ENCODE results near the gene RNF43.
"Not testable (repeated sequence)": the region's sequence is repeated elsewhere in the genome, so short reads cannot be mapped to it uniquely, and the experiment has no call there.

RNF43 gene

DNA sequence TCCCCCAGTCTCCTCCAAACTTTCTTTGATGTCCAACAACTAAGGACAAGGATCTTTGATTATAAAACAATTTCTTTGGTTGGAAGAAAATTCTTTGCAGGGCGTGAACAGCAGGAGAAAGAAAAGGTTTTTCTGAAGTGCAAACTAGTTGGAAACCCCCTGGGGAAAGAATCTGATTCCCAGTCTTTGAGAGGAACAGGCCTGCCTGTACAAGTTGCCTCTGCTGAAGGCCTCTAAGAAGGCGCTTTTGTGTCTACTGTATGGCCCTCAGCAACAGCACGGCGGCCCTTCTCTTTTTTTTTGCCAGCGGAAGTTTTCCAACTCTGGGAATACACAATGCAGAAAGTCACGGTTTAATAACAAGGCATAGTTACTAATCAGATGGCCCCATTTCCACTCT lies 14.0 kb downstream of the RNF43 start:
- DNase-seq = no peak

DNA sequence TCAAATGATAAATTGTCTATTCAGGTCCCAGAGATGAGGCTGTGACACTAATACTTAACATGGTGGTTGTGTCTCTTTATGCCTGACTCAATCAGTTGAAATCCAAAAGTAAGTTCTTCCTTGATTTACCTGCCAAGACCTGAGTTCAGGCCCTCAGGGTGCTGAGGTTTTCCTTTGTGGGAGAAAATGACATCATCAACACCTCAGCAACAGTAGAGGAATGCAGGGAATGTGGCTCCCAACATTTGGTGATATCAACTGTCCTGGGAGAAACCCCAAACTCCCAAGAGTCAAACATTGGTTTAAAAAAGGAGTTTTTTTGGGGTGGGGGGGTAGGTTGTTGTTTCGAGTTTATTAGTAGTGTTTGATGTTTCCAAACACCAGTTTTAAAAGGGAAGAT lies 14.7 kb downstream of the RNF43 start:
- no peak for DNase-seq

GRCh38 chr17:58402047-58402446 lies 15.3 kb downstream of the RNF43 start:
- no peak for DNase-seq

GRCh38 chr17:58401287-58401686 lies 16.0 kb downstream of the RNF43 start:
- no peak for DNase-seq

DNA sequence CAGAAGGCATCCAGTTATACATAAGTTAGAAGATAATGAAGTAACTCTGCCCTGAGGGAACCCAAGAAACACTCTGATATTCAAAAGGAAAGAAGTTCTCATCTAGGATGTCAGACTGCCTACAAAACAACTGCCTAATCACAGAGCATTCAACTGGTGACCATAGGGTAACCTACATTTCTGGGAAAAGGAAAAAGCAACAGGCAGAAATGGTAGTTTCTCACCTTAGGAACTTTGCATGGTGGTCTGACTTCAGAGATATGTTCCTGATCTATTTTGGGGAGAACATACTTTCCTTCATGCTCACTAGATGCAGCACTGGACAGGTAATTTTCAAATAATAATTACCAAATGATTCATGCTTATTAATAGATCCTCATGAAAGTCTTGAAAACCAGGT lies 16.5 kb downstream of the RNF43 start:
- no peak for DNase-seq

DNA sequence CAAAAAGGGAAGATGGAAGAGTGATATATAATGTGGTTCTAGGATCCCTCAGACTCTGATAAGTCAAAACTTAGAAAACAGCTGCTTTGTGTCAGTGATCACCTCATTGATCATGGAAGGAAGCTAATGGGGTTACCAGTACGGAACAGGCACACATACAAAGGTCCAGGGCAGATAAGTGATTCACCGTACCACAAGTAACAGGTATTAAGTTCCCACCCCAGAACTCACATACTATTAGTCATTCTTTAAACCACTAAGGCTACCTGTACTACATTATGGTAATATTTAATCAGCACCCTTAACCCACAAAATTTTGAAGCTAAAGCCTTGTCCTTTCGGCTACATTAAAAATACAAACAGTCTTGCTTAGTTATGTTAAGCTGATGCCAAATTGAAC lies 17.4 kb downstream of the RNF43 start:
- no peak for DNase-seq

GRCh38 chr17:58398574-58399266 lies 18.6 kb downstream of the RNF43 start:
- DNase-seq = no peak

DNA sequence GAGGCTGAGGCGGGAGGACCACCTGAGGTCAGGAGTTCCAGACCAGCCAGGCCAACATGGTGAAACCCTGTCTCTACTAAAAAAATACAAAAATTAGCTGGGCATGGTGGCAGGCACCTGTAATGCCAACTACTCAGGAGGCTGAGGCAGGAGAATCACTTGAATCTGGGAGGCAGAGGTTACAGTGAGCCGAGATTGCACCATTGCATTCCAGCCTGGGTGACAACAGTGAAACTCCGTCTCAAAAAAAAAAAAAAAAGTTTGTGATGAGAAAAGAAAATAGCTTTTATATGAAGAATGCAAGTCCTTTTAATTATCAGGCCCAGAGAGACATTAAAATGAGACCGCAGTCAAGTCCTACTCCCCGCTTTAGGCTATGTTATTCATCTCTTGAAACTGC lies 19.9 kb downstream of the RNF43 start:
- DNase-seq = not testable (repeated sequence)

DNA sequence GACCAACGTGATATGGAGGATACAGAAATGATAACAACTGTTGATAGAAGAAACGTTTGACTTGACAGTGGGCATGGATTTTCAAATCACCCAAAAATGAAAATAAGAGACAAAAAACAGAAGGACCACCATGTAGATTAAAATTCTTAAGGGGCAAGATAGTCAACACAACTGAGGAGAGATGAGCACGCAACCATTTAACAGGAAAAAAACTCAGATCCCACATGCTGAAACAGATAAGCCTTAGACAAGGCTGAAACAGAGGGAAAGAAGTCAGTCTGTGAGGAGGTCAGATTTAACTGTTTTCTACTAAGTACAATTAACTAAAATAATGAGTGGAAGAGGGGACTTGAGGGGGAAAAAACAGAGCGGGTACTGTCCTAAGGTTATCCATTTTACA lies 21.2 kb downstream of the RNF43 start:
- no peak for DNase-seq

GRCh38 chr17:58394534-58395223 lies 22.7 kb downstream of the RNF43 start:
- no peak for DNase-seq

GRCh38 chr17:58391302-58391984 lies 25.9 kb downstream of the RNF43 start:
- DNase-seq = no peak

GRCh38 chr17:58390884-58391283 lies 26.4 kb downstream of the RNF43 start:
- DNase-seq = no peak

DNA sequence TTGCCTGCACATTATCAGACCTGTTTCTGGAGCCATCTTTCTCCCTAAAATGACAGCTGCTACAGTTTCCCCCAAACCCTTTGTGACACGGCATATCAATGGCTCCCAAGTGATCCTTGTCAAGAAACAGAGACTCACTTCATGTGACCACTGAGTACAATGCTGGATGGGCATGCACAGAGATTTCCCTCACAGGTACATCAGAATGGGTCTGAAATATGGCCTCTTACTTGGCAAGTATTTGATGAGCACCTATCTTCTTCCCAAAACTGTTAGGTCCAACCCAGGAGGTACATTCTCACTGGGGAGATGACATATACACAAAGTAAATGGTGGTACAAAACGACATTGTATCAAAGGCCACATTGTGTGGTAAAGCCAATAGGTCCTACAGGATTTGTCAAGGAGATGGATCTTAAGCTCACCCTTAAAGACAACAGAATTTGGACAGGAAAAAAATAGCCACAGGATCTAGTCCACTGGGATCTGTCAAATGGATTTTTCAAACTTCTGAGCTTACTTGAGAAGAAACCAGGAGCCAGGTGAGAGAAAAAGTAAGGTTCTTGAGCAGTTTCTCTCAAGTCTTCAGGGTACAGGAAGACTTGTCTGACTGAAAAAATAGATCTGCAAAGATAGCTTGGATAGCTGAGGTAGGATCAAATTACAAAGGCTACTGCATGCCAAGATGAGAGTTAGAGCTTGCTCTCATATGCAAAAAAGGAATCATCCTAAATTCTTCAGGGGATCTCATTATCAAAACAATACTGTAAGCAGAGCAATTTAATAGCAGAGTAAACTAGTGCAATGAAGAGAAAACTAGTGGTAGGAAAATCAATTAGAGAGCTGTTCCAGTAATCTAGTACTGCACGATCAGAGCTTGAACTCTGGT lies 28.8 kb downstream of the RNF43 start:
- DNase-seq = no peak

DNA sequence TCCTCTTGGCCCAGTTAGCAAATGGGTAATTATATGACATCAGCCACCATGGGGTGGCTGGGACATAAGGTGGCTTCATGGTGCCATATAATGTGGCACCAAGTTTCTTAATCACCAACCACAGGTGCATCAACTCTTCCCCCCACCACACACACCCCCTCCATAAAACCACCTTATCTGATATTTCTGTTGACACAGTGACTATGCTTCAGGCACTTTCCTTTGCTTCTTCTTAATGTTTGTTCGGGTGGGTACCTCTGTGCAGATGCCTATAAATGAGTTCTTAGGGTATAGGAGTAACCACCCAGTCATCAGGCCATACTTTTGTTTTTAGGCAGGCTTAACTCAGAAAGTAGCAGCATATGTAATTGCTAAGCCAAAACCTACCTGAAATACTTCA lies 29.5 kb downstream of the RNF43 start:
- DNase-seq = peak; percentile 45

DNA sequence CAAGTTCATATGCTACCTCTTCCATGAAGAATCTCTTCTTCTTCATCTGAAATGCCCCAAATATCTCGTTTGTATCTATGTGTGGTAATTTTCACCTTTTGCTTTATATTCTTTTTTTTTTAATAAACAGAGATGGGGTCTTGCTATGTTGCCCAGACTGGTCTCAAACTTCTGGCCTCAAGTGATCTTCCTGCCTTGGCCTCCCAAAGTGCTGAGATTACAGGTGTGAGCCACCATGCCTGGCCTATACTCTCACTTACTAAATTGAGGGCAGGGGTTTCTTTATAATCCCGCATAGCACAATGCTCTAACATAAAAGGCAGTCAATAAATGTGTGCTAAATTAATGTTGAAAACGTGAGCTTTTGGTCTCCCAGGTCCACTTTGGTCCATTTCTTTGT lies 30.6 kb downstream of the RNF43 start:
- no peak for DNase-seq

GRCh38 chr17:58385359-58385899 lies 31.9 kb downstream of the RNF43 start:
- no peak for DNase-seq

DNA sequence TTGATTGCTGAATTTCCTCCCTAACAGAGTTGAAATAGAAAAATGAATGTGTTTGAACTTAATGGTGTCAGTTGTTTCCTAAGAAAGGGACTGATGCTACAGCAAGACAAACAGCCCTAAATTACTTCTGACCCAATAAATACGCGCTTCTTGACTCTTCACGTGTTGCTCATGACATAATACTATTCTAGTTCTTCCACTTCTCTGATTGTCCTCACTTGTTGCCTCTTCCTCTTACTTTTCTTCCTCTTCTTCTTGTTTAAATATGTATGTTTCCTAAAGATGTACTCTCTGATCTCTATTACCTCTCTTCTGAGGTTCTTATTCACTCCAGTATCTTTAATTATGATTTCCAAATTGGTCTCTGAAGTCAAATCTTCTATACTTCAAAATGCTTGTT lies 32.4 kb downstream of the RNF43 start:
- DNase-seq = no peak

- DNase-seq = no peak
Observed at GRCh38 chr17:58383892-58384462, 33.4 kb downstream of the RNF43 start.

- no peak for DNase-seq
Observed at GRCh38 chr17:58382872-58383242, 34.5 kb downstream of the RNF43 start.

- no peak for DNase-seq
Observed at GRCh38 chr17:58382108-58382871, 35.0 kb downstream of the RNF43 start.

DNA sequence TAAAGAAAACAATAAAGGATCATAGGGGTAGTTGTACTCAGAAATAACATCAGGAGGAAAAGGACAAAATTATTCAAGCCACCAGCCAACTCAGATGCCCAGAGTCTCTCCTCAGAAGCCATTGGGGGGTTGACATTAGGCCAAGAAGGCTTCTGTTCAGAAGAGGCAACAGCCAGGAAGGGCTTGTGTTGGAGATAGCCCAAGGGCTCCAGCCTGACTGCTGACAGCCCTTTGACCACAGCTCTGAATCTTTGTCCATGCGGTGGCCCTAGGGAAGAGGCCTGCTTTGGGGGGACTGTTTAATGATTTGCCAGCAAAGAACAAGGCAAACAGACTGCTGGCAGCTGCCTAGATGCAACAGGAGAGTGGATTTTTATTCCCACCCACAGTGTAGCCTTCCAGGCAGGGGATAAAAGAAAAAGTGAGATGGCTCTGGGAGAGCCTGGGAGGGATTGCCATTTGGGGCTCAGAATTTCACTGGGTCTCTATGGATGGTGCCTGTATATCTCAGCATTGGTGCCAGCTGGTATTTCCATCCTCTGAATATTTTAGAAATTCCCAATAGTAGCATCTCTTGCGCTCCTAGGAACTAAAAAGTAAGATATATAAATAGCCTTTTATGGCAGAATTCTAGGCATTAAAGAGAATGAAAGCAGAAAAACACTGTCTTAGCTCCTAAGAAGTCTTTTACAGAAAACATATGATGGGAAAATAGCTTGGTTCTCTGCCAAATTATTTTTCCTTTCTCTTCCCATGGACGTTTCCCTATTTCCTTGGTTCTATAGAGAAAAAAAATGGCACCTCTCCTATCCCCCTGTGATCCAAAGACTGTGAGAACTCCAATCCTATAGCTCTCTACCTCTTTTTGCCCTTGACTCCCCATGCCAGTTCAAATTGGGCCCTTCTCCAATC lies 36.0 kb downstream of the RNF43 start:
- no peak for DNase-seq
